Measurements from ENCODE around the gene PRSS21. TPM values are rescaled to one million over a fixed set of nuclear protein-coding genes. Genes with fewer than 3 reads are reported as not detected.

The PRSS21 gene
- total RNA-seq, 2 donors from 2014 or later: 1.1 to 2.6 TPM

- intact Hi-C loops (cut with DNase I): no loop called here
- no peak for DNase-seq
- Histone ChIP-seq H3K4me3 (no peak overlapping the region), H3K27ac (no peak overlapping the region), H3K9me3 (no peaks in the 10 kb centered on the region), H3K4me1 (no peaks in the 10 kb centered on the region), H3K36me3 (no peaks in the 10 kb centered on the region), H3K27me3 (no peaks in the 10 kb centered on the region), H3K9ac (ENCODE audit: low read depth in 2 of 2, low read length in 2 of 2) (no peak overlapping the region)
- TF ChIP-seq, protein P1, sequence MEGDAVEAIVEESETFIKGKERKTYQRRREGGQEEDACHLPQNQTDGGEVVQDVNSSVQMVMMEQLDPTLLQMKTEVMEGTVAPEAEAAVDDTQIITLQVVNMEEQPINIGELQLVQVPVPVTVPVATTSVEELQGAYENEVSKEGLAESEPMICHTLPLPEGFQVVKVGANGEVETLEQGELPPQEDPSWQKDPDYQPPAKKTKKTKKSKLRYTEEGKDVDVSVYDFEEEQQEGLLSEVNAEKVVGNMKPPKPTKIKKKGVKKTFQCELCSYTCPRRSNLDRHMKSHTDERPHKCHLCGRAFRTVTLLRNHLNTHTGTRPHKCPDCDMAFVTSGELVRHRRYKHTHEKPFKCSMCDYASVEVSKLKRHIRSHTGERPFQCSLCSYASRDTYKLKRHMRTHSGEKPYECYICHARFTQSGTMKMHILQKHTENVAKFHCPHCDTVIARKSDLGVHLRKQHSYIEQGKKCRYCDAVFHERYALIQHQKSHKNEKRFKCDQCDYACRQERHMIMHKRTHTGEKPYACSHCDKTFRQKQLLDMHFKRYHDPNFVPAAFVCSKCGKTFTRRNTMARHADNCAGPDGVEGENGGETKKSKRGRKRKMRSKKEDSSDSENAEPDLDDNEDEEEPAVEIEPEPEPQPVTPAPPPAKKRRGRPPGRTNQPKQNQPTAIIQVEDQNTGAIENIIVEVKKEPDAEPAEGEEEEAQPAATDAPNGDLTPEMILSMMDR (IDR thresholded peaks at IDR 0.05): no peak
Measured at GRCh38 chr16:2804728-2805127, 12.3 kb upstream of the PRSS21 start.

GRCh38 chr16:2806286-2806685 is 10.8 kb upstream of the PRSS21 start:
- no peak for DNase-seq
- H3K27ac ChIP-seq: no peak overlapping the region
- H3K9me3 ChIP-seq: no peaks in the 10 kb centered on the region
- TF ChIP-seq, protein P1 (IDR thresholded peaks at IDR 0.05): no peak
- H3K4me1 ChIP-seq: no peaks in the 10 kb centered on the region
- H3K27me3 ChIP-seq: no peaks in the 10 kb centered on the region
- H3K36me3 ChIP-seq: no peaks in the 10 kb centered on the region
- no peak overlapping the region for H3K9ac ChIP-seq (ENCODE audit: low read depth in 2 of 2, low read length in 2 of 2)
- intact Hi-C loops (cut with DNase I): no loop called here
- H3K4me3 ChIP-seq: no peak overlapping the region

- DNase-seq: no peak
- H3K36me3 ChIP-seq: no peaks in the 10 kb centered on the region
- intact Hi-C loops (cut with DNase I): loop anchor here (2.0 kb wide), 1 partner anchor 21 kb away; no protein-coding TSS in a partner anchor
- no peaks in the 10 kb centered on the region for H3K4me1 ChIP-seq
- no peaks in the 10 kb centered on the region for H3K27me3 ChIP-seq
- TF ChIP-seq, protein P1 (IDR thresholded peaks at IDR 0.05): no peak
- H3K9me3 ChIP-seq: no peaks in the 10 kb centered on the region
- H3K27ac ChIP-seq: no peak overlapping the region
- H3K4me3 ChIP-seq: no peak overlapping the region
- no peak overlapping the region for H3K9ac ChIP-seq (ENCODE audit: low read depth in 2 of 2, low read length in 2 of 2)
Measured at GRCh38 chr16:2808181-2808580, 8.9 kb upstream of the PRSS21 start.

DNA sequence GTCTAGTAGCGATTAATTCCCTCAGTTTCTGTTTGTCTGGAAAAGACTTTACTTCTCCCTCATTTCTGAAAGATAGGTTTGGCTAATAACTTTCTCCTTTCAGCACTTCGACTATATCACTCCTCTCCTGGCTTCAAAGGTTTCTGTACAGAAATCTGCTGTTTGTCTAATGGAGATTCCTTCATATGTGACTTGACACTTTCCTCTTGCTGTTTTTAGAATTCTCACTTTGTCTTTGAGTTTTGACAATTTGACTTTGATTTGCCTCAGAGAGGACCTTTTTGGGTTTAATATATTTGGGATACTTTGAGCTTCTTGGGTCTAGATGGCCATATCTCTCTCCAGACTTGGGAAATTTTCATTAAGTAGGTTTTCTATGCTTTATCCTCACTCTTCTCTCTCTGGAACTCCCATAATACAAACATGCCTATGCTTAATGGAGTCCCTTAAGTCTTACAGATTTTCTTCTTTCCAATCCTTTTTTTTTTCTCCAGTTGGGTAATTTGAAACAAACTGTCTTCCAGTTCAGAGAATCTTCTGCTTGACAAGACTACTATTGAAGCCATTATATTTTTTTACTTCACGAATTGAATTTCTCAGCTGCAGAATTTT is 7.8 kb upstream of the PRSS21 start:
- no peaks in the 10 kb centered on the region for H3K27me3 ChIP-seq
- no peak overlapping the region for H3K4me3 ChIP-seq
- no peaks in the 10 kb centered on the region for H3K36me3 ChIP-seq
- TF ChIP-seq, protein P1 (IDR thresholded peaks at IDR 0.05): no peak
- H3K27ac ChIP-seq: no peak overlapping the region
- intact Hi-C loops (cut with DNase I): loop anchor here (2.0 kb wide), 1 partner anchor 20 kb away; no protein-coding TSS in a partner anchor
- no peak overlapping the region for H3K9ac ChIP-seq (ENCODE audit: low read depth in 2 of 2, low read length in 2 of 2)
- DNase-seq: no peak
- no peaks in the 10 kb centered on the region for H3K4me1 ChIP-seq
- H3K9me3 ChIP-seq: no peaks in the 10 kb centered on the region

DNA sequence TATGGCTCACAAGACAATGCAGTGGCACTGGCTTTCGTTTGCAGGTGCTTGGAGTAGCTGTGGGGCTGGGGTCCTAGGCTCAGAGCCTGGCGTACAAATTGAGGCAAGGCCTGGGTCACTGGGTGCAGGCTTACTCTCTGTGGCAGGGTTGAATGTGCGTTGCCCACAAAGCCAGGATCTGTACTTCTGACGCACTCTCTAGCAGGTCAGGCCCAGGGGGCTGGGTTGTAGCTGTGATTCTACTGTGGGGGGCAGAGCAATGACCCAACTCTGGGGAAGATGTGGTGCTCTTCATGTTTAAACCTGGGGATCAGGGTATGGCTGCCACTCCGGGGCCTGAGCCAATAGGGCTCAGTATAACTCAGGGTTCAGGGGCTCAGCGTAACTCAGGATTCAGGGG is 6.4 kb upstream of the PRSS21 start:
- TF ChIP-seq, protein P1 (IDR thresholded peaks at IDR 0.05): no peak
- Histone ChIP-seq H3K9ac (ENCODE audit: low read depth in 2 of 2, low read length in 2 of 2) (no peak overlapping the region), H3K27me3 (no peaks in the 10 kb centered on the region), H3K4me1 (no peaks in the 10 kb centered on the region), H3K4me3 (no peak overlapping the region), H3K27ac (no peak overlapping the region), H3K36me3 (no peaks in the 10 kb centered on the region), H3K9me3 (no peaks in the 10 kb centered on the region)
- intact Hi-C loops (cut with DNase I): no loop called here
- no peak for DNase-seq

All from colonic mucosa (tissue), 4 donors.